RWPE1 (cell line): ENCODE results near the gene DDX52.

Source experiments
- CTCF ChIA-PET: fragments of 350-600 bp; sonication (Branson Sonifier 250); formaldehyde crosslinking; extraction: SDS; loops from one replicate; lab custom pipeline; 2021; lab: Yijun Ruan, JAX
- POLR2A ChIA-PET: fragments of 400-600 bp; formaldehyde crosslinking; extraction: SDS; loops from one replicate; lab custom pipeline; 2020; ENCODE audit warnings: antibody characterized with exemption; ENCODE audit not compliant: low non-redundant PET; lab: Yijun Ruan, JAX
- DNase-seq: peaks from one replicate; pipeline ENCODE4 v3.0.0; 2012; ENCODE audit warnings: low spot score
- H3K27ac ChIP-seq: fragments of 450-650 bp; 2 replicates; pipeline ENCODE4 v1.5.1; 2017
- TF ChIP-seq, protein P1 (sequence below): fragments of 450-650 bp; conservative IDR thresholded peaks from 2 replicates; pipeline ENCODE4 v1.5.1; 2017; ENCODE audit warnings: low read depth, mild to moderate bottlenecking

DDX52 gene

DNA sequence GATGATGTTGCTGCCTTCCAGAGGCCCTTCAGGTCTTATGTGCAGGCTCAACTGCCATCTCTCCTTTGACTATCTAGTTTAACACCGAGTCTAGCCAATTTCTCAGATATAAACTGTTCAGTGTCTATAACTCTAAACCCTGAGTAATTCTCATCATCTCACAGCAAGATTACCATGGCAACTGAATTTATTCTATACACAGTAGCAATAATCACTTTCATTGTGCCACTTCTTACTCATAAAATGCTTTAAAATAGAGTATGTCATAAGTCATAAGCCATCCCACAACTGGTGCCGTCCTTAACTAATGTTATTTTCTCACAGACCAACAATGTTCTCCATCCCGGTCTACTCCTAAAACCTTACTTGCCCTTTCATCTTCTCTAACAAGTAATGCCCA is 79.0 kb downstream of the DDX52 start:
- no peak overlapping the region for H3K27ac ChIP-seq
- CTCF ChIA-PET = interaction anchor here (1.3 kb wide), 1 partner anchor 28 kb away, joined by 3 read pairs; no protein-coding TSS in a partner anchor
- TF ChIP-seq, protein P1, sequence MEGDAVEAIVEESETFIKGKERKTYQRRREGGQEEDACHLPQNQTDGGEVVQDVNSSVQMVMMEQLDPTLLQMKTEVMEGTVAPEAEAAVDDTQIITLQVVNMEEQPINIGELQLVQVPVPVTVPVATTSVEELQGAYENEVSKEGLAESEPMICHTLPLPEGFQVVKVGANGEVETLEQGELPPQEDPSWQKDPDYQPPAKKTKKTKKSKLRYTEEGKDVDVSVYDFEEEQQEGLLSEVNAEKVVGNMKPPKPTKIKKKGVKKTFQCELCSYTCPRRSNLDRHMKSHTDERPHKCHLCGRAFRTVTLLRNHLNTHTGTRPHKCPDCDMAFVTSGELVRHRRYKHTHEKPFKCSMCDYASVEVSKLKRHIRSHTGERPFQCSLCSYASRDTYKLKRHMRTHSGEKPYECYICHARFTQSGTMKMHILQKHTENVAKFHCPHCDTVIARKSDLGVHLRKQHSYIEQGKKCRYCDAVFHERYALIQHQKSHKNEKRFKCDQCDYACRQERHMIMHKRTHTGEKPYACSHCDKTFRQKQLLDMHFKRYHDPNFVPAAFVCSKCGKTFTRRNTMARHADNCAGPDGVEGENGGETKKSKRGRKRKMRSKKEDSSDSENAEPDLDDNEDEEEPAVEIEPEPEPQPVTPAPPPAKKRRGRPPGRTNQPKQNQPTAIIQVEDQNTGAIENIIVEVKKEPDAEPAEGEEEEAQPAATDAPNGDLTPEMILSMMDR = no peak
- no peak for DNase-seq
- POLR2A ChIA-PET = no interaction called here

DNA sequence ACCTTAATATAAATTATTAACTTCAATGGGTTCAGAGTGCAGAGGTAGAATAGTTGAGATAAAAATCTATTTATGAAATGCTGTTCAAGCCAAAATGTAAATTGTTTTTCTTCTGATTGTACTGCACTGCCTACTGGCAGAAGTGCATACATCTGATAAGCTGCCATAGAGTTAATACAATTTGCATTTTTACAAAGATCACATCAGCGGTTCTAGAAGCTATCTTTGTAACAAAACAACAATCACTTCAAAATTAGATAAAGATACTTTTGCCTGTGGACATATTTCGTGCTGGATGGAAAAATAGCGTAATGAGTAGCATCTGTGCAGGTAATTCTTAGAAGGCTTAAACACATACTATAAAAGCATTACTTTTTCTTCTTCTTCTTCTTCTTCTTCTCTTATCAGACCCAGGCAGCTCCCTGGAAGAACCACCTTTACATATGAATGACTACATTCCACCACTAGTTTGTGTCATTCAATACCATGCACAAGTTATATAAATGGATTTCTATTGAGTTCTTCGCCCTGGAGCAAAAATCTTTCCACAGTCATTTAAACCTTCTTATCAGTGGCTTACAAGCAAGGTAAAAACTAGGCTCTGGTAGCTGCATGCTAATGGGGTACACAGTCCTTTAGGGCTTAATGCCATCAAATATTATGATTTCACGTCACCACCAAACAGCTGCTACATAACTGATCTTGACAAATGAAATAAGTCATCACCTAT is 81.1 kb downstream of the DDX52 start:
- no peak for DNase-seq
- CTCF ChIA-PET = no interaction called here
- H3K27ac ChIP-seq = no peak overlapping the region
- TF ChIP-seq, protein P1 = no peak
- POLR2A ChIA-PET = no interaction called here
